ENCODE results near the gene FAM78A. TPM values are rescaled to one million over a fixed set of nuclear protein-coding genes. Genes with fewer than 3 reads are reported as not detected.
"Not testable (repeated sequence)": the region's sequence is repeated elsewhere in the genome, so short reads cannot be mapped to it uniquely, and the experiment has no call there.

The FAM78A gene
- total RNA-seq, 1 experiment from 2014 or later, result 0.07 TPM

DNA sequence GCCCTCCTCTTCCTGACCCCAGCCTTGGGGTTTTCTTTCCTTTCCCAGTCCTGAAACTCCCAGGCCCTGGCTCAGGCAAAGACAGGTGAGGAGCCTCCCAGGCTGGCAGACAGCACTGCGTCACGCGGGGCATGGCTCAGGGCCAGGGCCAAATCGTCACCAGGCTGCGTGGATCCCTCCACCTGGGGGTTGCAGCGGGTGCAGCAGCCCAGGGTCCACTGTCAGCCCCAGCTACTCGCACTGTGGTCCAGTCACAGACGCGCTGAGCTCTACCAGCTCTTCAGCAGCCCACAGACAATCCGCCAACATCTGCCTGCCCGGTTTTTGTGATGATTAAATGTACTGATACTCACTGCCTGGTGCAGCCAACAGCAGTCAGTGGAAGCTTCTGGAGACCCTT lies 12.1 kb downstream of the FAM78A start:
- Histone ChIP-seq H4K20me1 (ENCODE audit: low read length) (no peaks in the 10 kb centered on the region), H3K4me2 (ENCODE audit: low read length) (no peak overlapping the region), H2AFZ (ENCODE audit: low read length) (no peak overlapping the region), H3K9ac (ENCODE audit: low read length) (no peak overlapping the region), H3K9me2 (replicated peaks; ENCODE audit: low read length) (no peaks in the 10 kb centered on the region), H3K36me3 (ENCODE audit: low read depth, low read length) (no peaks in the 10 kb centered on the region), H3K9me3 (ENCODE audit: low read length) (no peaks in the 10 kb centered on the region), H3F3A (ENCODE audit: low read length, unreplicated experiment) (no peaks in the 10 kb centered on the region), H3K79me2 (ENCODE audit: low read length) (no peaks in the 10 kb centered on the region), H3K27me3 (ENCODE audit: low read length) (no peaks in the 10 kb centered on the region), H3K4me1 (ENCODE audit: insufficient read depth, low read length) (no peaks in the 10 kb centered on the region), H3K4me3 (ENCODE audit: low read length) (no peak overlapping the region), H3K27ac (ENCODE audit: low read length) (no peak overlapping the region)
- no peak for ATAC-seq
- no TSS peak for BruUV-seq (replicated peaks)
- CTCF ChIA-PET, result no interaction called here
- no peak for DNase-seq
- intact Hi-C loops (cut with micrococcal nuclease), result no loop called here
- TF ChIP-seq EZH2 (IDR thresholded peaks at IDR 0.05; ENCODE audit: low read length, unreplicated experiment) (no peak), EZH2phosphoT487 (IDR thresholded peaks at IDR 0.05; ENCODE audit: borderline replicate concordance, low read length) (no peak), CTCF (conservative IDR thresholded peaks at IDR 0.05; ENCODE audit: low read depth, low read length) (no peak)
- POLR2A ChIA-PET (ENCODE audit: unreplicated experiment), result no interaction called here

- H3K27me3 ChIP-seq (ENCODE audit: low read length), result no peaks in the 10 kb centered on the region
- no peaks in the 10 kb centered on the region for H3K9me3 ChIP-seq (ENCODE audit: low read length)
- H3K4me1 ChIP-seq (ENCODE audit: insufficient read depth, low read length), result no peaks in the 10 kb centered on the region
- DNase-seq (no peak), ATAC-seq (no peak)
- H3K4me3 ChIP-seq (ENCODE audit: low read length), result no peak overlapping the region
- no peak overlapping the region for H2AFZ ChIP-seq (ENCODE audit: low read length)
- no peaks in the 10 kb centered on the region for H3K36me3 ChIP-seq (ENCODE audit: low read depth, low read length)
- no peak for TF ChIP-seq EZH2phosphoT487 (IDR thresholded peaks at IDR 0.05; ENCODE audit: borderline replicate concordance, low read length)
- no peak for TF ChIP-seq CTCF (conservative IDR thresholded peaks at IDR 0.05; ENCODE audit: low read depth, low read length)
- no peak for TF ChIP-seq EZH2 (IDR thresholded peaks at IDR 0.05; ENCODE audit: low read length, unreplicated experiment)
- no peaks in the 10 kb centered on the region for H3F3A ChIP-seq (ENCODE audit: low read length, unreplicated experiment)
- H3K79me2 ChIP-seq (ENCODE audit: low read length), result no peaks in the 10 kb centered on the region
- no peak overlapping the region for H3K9ac ChIP-seq (ENCODE audit: low read length)
- ChIA-PET CTCF (no interaction called here), POLR2A (ENCODE audit: unreplicated experiment) (no interaction called here)
- no peaks in the 10 kb centered on the region for H3K9me2 ChIP-seq (replicated peaks; ENCODE audit: low read length)
- no TSS peak for BruUV-seq (replicated peaks)
- H4K20me1 ChIP-seq (ENCODE audit: low read length), result no peaks in the 10 kb centered on the region
- no peak overlapping the region for H3K27ac ChIP-seq (ENCODE audit: low read length)
- no peak overlapping the region for H3K4me2 ChIP-seq (ENCODE audit: low read length)
- intact Hi-C loops (cut with micrococcal nuclease), result no loop called here
Measured at GRCh38 chr9:131263701-131264100, 12.6 kb downstream of the FAM78A start.

GRCh38 chr9:131263033-131263343 lies 13.3 kb downstream of the FAM78A start:
- H2AFZ ChIP-seq (ENCODE audit: low read length); H3K4me2 ChIP-seq (ENCODE audit: low read length); BruUV-seq (replicated peaks); H3K4me1 ChIP-seq (ENCODE audit: insufficient read depth, low read length); H3K9ac ChIP-seq (ENCODE audit: low read length); DNase-seq; POLR2A ChIA-PET (ENCODE audit: unreplicated experiment); ATAC-seq; CTCF ChIA-PET; H3K4me3 ChIP-seq (ENCODE audit: low read length); H3K27me3 ChIP-seq (ENCODE audit: low read length); H3K79me2 ChIP-seq (ENCODE audit: low read length); H3F3A ChIP-seq (ENCODE audit: low read length, unreplicated experiment); H3K36me3 ChIP-seq (ENCODE audit: low read depth, low read length); H3K9me3 ChIP-seq (ENCODE audit: low read length); intact Hi-C loops (cut with micrococcal nuclease); H3K9me2 ChIP-seq (replicated peaks; ENCODE audit: low read length); H4K20me1 ChIP-seq (ENCODE audit: low read length); H3K27ac ChIP-seq (ENCODE audit: low read length): not testable (repeated sequence)
